LNCAP (cell line): Measurements from ENCODE around the gene APOL4.

Source experiments
- CTCF ChIP-seq: fragments of 450-650 bp; IDR thresholded peaks from 2 replicates; pipeline ENCODE4 v1.5.1; 2017; ENCODE audit warnings: mild to moderate bottlenecking

APOL4 gene

GRCh38 chr22:36215981-36216380 is 14.4 kb upstream of the APOL4 start:
- TF ChIP-seq CTCF: no peak

- TF ChIP-seq CTCF: no peak
Measured at GRCh38 chr22:36213586-36213985, 12.0 kb upstream of the APOL4 start.

GRCh38 chr22:36212901-36213300 is 11.3 kb upstream of the APOL4 start:
- no peak for TF ChIP-seq CTCF

- TF ChIP-seq CTCF: no peak
Measured at GRCh38 chr22:36211237-36211861, 9.7 kb upstream of the APOL4 start.

- no peak for TF ChIP-seq CTCF
Measured at GRCh38 chr22:36210224-36210623, 8.6 kb upstream of the APOL4 start.

GRCh38 chr22:36208914-36209313 is 7.3 kb upstream of the APOL4 start:
- no peak for TF ChIP-seq CTCF

GRCh38 chr22:36208162-36208765 is 6.7 kb upstream of the APOL4 start:
- TF ChIP-seq CTCF: no peak

GRCh38 chr22:36206255-36206654 is 4.6 kb upstream of the APOL4 start:
- no peak for TF ChIP-seq CTCF
